ENCODE measurements around the gene EMP3. TPM values are rescaled to one million over a fixed set of nuclear protein-coding genes. Genes with fewer than 3 reads are reported as not detected.

The EMP3 gene
- total RNA-seq, 1 donor from 2014 or later, result 1.2 TPM

- Histone ChIP-seq H3K27ac (no peak overlapping the region), H3K4me1 (peaks cover 4% of the 10 kb centered on the region), H3K9ac (no peak overlapping the region), H3K79me2 (ENCODE audit: low read depth) (no peaks in the 10 kb centered on the region), H4K20me1 (ENCODE audit: low read depth) (no peaks in the 10 kb centered on the region), H3K4me2 (peak overlapping the region; percentile 77), H3F3A (ENCODE audit: low read depth) (peaks cover 18% of the 10 kb centered on the region), H3K27me3 (no peaks in the 10 kb centered on the region), H3K4me3 (peak overlapping the region; percentile 44), H3K9me3 (ENCODE audit: low read depth) (no peaks in the 10 kb centered on the region), H3K36me3 (no peaks in the 10 kb centered on the region), H2AFZ (replicated peaks) (peak overlapping the region; percentile 28)
- peaks cover 22% of the 10 kb centered on the region for H3K4me1 Mint-ChIP-seq
- peak overlapping the region; percentile 59 for H3K27ac Mint-ChIP-seq
- H3K9me3 Mint-ChIP-seq, result no peaks in the 10 kb centered on the region
- no peaks in the 10 kb centered on the region for H3K36me3 Mint-ChIP-seq
- DNase-seq (ENCODE audit: low spot score), result peak; percentile 98
- H3K27me3 Mint-ChIP-seq (ENCODE audit: insufficient read depth, low read depth), result peaks cover 12% of the 10 kb centered on the region
- no peak for TF ChIP-seq EZH2 (IDR thresholded peaks at IDR 0.05)
- no peak for TF ChIP-seq CTCF (IDR thresholded peaks at IDR 0.05)
- no peak for TF ChIP-seq EZH2phosphoT487 (IDR thresholded peaks at IDR 0.05)
- H3K4me3 Mint-ChIP-seq, result peak overlapping the region; percentile 83
These were observed 37.6 kb downstream of the EMP3 start for GRCh38 chr19:48362716-48363499.

- Mint-ChIP-seq H3K27me3 (ENCODE audit: insufficient read depth, low read depth) (peaks cover 12% of the 10 kb centered on the region), H3K4me3 (peak overlapping the region; percentile 83), H3K9me3 (no peaks in the 10 kb centered on the region), H3K36me3 (no peaks in the 10 kb centered on the region), H3K27ac (peak overlapping the region; percentile 29), H3K4me1 (peaks cover 24% of the 10 kb centered on the region)
- Histone ChIP-seq H3K9ac (no peak overlapping the region), H3K79me2 (ENCODE audit: low read depth) (no peaks in the 10 kb centered on the region), H3K9me3 (ENCODE audit: low read depth) (no peaks in the 10 kb centered on the region), H3K4me2 (peak overlapping the region; percentile 77), H3K27ac (peak overlapping the region; percentile 7), H3F3A (ENCODE audit: low read depth) (peaks cover 18% of the 10 kb centered on the region), H4K20me1 (ENCODE audit: low read depth) (no peaks in the 10 kb centered on the region), H3K27me3 (no peaks in the 10 kb centered on the region), H3K4me1 (peaks cover 4% of the 10 kb centered on the region), H2AFZ (replicated peaks) (peak overlapping the region; percentile 28), H3K4me3 (peak overlapping the region; percentile 44), H3K36me3 (no peaks in the 10 kb centered on the region)
- DNase-seq (ENCODE audit: low spot score), result no peak
- TF ChIP-seq EZH2 (IDR thresholded peaks at IDR 0.05) (no peak), CTCF (IDR thresholded peaks at IDR 0.05) (no peak), EZH2phosphoT487 (IDR thresholded peaks at IDR 0.05) (no peak)
These were observed 38.1 kb downstream of the EMP3 start for GRCh38 chr19:48363500-48363809.

- Histone ChIP-seq H3K4me3 (peak within 1 kb of the TSS; percentile 44), H4K20me1 (ENCODE audit: low read depth) (no peaks in the 10 kb centered on the region), H3K36me3 (no peaks in the 10 kb centered on the region), H3F3A (ENCODE audit: low read depth) (peaks cover 15% of the 10 kb centered on the region), H3K4me2 (peak within 1 kb of the TSS; percentile 77), H2AFZ (replicated peaks) (peak within 1 kb of the TSS; percentile 28), H3K27me3 (no peaks in the 10 kb centered on the region), H3K4me1 (peaks cover 4% of the 10 kb centered on the region), H3K9ac (no peak within 1 kb of the TSS), H3K27ac (peak within 1 kb of the TSS; percentile 7), H3K79me2 (ENCODE audit: low read depth) (no peaks in the 10 kb centered on the region), H3K9me3 (ENCODE audit: low read depth) (no peaks in the 10 kb centered on the region)
- peak; percentile 100 for DNase-seq (ENCODE audit: low spot score)
- Mint-ChIP-seq H3K27me3 (ENCODE audit: insufficient read depth, low read depth) (peaks cover 11% of the 10 kb centered on the region), H3K4me1 (peaks cover 20% of the 10 kb centered on the region), H3K36me3 (no peaks in the 10 kb centered on the region), H3K4me3 (peak within 1 kb of the TSS; percentile 83), H3K9me3 (no peaks in the 10 kb centered on the region), H3K27ac (peak within 1 kb of the TSS; percentile 59)
- TF ChIP-seq CTCF (IDR thresholded peaks at IDR 0.05) (no peak), EZH2phosphoT487 (IDR thresholded peaks at IDR 0.05) (no peak), EZH2 (IDR thresholded peaks at IDR 0.05) (no peak)
These were observed 38.7 kb downstream of the EMP3 start, which contains the start of the genes SYNGR4 and TMEM143 for GRCh38 chr19:48363810-48364597. Gene SYNGR4 (plus strand): TSS chr19:48364367. CDS start chr19:48365843, 1,476 bp downstream. Gene TMEM143 (minus strand): TSS chr19:48363940. CDS start chr19:48363920, 20 bp downstream.
